HG02678 (cell line): ENCODE data around the gene PTPRJ.
A peak's percentile ranks its signal among the peaks of the same experiment; 100 is the strongest.
"Not testable (repeated sequence)": the region's sequence is repeated elsewhere in the genome, so short reads cannot be mapped to it uniquely, and the experiment has no call there.

Experiments used
- ATAC-seq: cut with Tn5 transposase; IDR thresholded peaks from one replicate; pipeline ENCODE4 v1.9.1; 2021; ENCODE audit warnings: mild to moderate bottlenecking, moderate library complexity; ENCODE audit not compliant: unreplicated experiment

The PTPRJ gene

DNA sequence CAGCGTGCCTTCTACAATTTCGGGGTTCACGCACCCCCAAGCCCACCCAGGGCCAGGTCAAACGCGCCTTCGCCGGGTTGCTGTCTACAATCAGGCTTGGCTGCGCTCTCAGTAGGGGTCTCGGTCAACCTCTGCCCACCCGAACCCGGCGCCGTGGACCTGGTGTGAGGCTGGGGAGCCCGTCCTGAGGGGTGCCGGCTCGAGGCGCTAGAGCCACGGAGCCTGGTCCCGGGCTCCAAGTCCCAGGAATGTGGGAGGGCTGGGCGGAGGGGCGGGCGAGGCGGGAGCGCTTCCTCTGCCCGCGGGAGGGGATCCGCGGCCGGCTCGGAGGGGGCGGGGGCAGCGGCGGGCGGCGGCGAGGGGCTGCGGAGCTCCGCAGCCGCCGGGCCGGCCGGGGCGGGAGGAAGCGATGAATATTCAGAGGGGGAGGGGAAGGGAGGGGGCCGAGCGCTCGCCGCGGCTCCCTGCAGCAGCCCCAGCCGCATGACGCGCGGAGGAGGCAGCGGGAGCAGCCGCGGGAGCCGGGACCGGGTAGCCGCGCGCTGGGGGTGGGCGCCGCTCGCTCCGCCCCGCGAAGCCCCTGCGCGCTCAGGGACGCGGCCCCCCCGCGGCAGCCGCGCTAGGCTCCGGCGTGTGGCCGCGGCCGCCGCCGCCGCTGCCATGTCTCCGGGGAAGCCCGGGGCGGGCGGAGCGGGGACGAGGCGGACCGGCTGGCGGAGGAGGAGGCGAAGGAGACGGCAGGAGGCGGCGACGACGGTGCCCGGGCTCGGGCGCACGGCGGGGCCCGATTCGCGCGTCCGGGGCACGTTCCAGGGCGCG lies at the start of gene PTPRJ:
TSS of gene PTPRJ (plus strand) at position 472 of the 819 bp plus-strand sequence. CDS start 354 bp downstream, outside the sequence.
- ATAC-seq: peak; percentile 56

DNA sequence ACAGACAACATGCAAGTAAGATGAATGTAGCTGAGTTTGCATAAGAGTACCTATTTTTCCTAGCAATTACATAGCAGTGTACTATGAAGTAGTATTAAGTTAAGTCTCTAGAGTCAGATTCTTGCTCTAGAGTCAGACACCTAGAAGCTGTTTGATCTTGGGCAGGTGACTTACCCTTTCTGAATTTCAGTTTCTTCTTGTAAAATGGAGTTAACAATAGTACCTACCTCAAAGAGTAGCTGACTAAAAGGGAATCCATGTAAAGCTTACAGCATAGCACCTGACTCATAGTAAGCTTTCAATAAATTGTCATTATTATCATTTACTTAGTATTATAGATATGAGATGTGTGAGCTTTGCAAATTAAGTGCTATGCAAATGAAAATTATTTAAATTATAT lies 47.8 kb upstream of the PTPRJ start:
- no peak for ATAC-seq

DNA sequence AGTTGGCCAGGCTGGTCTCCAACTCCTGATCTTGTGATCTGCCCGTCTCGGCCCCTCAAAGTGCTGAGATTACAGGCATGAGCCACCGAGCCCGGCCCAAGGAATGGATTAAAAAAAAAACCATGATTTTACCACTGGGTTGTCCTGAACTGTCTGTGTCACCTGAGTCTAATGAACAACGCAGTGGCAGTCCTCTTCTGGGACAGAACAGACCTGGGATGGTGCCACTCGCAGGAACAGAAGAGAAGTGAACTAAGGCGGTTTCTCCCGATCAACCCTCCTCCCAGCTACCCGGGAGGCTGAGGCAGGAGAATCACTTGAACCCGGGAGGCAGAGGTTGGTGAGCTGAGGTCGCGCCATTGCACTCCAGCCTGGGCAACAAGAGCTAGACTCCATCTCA lies 46.6 kb upstream of the PTPRJ start:
- ATAC-seq: not testable (repeated sequence)

GRCh38 chr11:47938791-47939560 lies 41.4 kb upstream of the PTPRJ start:
- ATAC-seq: no peak

DNA sequence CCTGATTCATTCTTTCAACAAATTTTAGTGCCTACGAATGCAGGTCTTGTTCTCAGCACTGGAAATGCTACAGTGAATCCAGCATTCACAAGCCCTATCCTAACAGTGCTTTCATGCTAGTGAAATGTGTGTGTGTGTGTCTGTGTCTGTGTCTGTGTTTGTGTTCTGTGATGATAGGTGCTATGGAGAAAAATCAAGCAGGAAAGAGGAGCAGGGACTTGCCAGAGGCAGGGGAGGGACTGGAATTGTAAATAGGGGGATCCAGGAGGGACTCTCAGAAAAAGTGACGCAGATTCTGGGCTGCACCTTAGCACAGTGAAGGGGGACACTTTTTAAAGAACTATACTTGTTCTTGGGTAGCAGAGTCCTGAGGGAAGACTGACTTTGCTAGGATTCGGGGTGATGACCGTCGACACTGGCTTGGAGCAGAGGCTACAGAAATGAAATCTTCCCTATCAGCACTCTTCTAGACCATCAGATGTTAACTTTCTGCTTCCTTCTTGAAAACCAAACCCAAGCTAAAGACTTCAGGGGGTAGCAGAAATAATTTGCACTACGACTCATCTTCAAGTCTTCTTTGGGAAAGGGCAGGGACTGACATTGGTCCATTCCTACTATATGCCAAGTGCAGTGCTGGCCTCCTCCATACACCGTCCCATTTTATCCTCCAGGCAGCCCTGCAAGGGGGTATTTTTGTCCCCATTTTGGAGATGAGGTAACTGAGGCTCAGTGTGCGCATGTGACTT lies 39.3 kb upstream of the PTPRJ start:
- no peak for ATAC-seq

GRCh38 chr11:47941907-47942558 lies 38.3 kb upstream of the PTPRJ start:
- no peak for ATAC-seq

DNA sequence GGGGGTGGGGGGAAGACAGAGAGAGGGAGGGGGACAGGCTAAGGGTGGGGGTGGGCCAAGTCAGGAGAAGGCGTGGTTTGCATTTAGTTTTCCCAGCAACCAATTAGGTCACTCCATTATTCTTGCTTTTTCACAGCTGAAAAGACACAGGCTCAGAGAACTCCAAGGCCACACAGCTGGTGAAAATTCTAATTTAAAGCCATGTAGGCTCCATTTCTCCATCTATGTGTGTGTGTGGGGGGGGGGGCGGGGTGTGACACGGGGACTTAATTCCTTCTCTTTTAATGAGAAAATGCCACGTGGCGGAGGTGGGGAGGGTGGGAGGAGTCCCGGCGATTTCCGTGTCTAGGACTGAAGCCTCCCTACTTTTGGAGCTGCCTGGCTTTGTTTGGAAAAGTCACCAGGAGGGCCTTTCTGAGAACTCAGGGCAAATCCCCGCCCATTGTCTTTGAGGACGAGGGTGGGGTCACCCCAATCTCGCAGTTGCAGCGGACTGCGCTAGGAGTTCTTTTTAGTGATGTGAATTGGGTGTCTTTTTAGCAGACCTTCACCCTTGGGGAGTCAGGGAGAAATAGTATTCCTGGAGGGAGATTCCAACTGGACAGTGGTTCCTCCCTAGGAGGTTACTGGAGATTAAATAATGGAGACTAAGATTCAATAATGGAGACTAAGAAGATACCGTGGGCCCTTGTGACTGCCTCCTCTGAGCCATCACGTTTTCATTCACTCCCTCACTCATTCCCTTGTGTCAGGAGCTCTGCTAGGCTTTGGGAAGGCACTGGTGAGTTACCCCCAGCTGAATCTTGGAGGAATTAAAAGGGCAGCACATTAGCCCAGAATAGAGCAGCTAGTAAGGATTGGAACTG lies 36.4 kb upstream of the PTPRJ start:
- no peak for ATAC-seq

DNA sequence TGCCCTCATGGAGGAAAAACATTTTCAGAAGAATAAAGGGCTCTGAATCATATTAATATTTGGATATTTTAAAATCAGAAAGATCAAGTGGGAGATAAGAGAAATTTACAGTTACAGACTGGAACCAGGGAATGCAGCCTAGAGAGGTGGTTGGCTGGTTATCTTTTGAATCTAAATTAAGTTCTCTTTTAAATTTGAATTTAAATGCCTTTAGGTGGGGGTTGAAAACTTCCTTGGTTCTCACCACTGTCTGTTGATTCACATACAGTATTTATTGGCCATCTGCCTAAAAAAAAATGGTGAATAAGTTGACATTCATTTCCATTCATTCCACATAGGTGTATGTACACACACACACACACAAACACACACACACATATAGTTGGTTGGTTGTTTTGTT lies 35.7 kb upstream of the PTPRJ start:
- no peak for ATAC-seq

DNA sequence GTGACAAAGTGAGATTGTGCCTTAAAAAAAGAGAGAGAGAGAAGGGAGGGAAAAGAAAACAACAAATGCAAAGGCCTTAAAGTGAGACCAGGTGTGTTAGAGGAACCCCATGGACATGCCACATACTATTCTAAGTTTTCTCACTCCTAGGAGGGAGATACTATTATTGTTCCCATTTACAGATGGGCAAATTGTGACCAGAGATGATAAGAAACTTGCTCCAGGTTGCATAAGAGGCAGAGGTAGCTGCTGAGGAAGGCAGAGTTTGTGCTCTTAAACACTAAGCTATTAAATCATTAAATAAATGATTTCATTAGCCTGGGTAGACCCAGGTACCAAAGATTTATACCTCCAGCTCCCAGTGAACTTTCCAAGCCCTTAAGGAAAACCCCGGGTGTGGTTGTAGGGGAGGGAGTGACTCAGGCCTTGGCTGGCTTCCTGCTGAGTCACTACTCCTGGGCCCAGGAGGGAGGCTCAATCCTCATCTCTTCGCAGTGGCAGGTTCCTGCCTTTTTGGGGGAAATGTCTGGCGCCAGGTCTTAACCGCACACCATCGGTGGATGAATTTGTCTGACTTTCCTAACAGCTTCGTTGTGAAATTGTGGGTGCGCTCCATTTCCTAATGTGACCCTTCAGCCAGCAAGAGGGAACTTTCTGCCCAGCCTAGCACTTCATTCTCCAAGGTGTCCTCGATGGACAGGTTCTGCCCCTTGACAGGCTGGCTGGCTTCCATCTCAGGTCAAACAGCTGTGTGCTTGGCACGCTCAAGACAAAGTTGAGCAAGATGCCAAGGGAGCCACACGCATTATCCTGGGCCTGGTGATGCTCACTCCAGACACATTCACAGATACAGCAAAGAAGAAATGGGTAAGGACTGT lies 33.4 kb upstream of the PTPRJ start:
- no peak for ATAC-seq

DNA sequence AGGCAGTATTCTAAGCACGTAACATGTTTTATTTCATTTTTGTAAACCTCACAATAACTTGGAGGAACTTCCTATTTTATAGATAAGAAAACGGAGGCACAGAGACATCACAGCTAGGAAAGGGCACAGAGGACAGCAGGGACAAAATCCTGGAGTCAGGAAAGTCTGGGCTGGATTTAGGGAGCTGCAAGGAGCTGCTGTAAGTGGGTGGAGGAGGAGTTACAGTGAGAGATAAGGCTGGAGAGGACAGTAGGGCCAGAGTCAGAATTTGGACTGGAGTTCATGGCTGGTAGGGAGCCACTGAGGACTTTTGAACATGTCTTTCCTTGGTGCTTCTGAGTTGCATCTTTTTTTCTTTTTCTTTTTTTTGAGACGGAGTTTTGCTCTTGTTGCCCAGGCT lies 32.2 kb upstream of the PTPRJ start:
- no peak for ATAC-seq

GRCh38 chr11:47949001-47949675 lies 31.2 kb upstream of the PTPRJ start:
- not testable (repeated sequence) for ATAC-seq

DNA sequence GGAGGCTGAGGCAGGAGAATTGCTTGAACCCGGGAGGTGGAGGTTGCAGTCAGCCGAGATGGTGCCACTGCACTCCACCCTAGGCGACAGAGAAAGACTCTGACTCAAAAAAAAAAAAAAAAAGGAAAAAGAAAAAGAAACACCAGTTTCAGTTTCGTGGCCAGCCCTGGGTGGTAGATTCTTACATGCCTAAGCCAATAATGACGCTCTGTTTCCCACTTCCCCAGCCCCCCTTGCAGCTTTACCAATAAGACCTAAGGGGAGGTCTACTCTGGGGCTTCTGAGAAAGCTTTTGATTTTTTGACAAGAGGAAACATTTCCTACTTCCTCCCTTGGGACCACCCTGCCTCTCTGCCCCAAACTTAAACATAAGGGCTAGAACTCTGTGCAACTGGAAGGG lies 30.0 kb upstream of the PTPRJ start:
- peak; percentile 74 for ATAC-seq

- not testable (repeated sequence) for ATAC-seq
Observed at GRCh38 chr11:47951504-47951903, 28.9 kb upstream of the PTPRJ start.

GRCh38 chr11:47955061-47955755 lies 25.2 kb upstream of the PTPRJ start:
- ATAC-seq: no peak

DNA sequence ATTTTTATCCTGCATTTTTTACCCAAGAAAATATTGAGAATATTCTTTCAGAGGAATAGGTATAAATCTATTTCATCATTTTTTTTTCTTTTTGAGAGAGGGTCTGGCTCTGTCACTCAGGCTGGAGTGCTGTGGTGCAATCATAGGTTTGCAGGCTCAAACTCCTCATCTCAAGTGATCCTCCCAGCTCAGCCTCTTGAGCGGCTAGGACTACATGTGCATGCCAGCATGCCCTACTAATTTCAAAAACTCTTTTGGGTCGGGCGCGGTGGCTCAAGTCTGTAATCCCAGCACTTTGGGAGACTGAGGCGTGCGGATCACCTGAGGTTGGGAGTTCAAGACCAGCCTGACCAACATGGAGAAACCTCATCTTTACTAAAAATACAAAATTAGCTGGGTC lies 20.3 kb upstream of the PTPRJ start:
- no peak for ATAC-seq

DNA sequence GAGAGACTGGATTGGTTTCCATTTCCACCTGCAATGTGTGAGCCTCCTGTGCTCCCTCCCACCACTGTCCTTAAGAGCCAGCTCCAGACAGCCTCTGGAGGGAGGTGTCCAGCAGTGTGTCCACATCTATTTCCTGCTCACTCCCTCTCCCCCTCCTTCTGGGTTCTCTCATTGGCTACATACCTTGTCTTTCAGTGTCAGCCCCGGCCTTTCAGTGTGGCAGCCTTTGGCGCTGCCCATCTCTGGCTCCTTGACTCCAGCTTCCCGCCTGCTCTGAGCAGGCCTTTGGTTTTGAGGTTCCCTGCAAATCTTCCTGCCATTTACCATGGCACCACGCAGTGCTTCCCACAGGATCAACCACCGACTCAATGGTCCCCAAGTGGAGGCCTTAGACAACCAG lies 19.0 kb upstream of the PTPRJ start:
- no peak for ATAC-seq

DNA sequence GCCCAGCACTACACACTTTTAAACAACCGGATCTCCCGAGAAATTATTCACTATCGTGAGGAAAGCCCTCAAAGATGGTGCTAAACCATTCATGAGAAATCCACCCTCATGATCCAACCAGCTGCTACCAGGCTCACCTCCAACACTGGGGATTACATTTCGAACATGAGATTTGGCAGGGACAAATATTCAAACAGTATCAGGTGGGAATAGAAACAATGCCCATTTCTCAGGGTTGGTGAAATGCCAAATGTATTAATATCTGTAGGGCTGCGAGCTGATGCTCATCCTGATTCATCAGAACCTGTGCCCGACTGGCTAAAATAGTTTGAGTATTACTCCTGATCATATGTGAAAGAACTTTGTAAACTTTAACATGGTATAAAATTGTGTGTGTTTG lies 15.8 kb upstream of the PTPRJ start:
- no peak for ATAC-seq
